Stomach (tissue), 9 donors: ENCODE data around the gene B3GNT7. TPM values are rescaled to one million over a fixed set of nuclear protein-coding genes. Genes with fewer than 3 reads are reported as not detected.

Experiments used
- DNase-seq, 2 donors: peaks; one replicate each; pipeline versions ENCODE4 v3.0.0 to v3.0.0-alpha.2; 2013 to 2019
- H3K27ac ChIP-seq, 5 donors: fragments of 200-600 bp in 4 of 5; sonication (generic) in 4 of 5; one replicate each; pipeline ENCODE4 v1.5.1; 2013 to 2019; ENCODE audit warnings: mild to moderate bottlenecking in 1 of 5, moderate library complexity in 1 of 5
- H3K27me3 ChIP-seq, 3 donors: fragments of 200-600 bp; sonication (generic); one replicate each; pipeline ENCODE4 v1.5.1; 2017 to 2019; ENCODE audit warnings: mixed run types in 1 of 3
- H3K36me3 ChIP-seq, 4 donors: fragments of 200-600 bp; sonication (generic); 1 replicate in 3 of 4; 2 replicates in 1 of 4; pipeline ENCODE4 v1.5.1; 2016 to 2019
- H3K4me1 ChIP-seq, 4 donors: fragments of 200-600 bp; sonication (generic); one replicate each; pipeline ENCODE4 v1.5.1; 2016 to 2019
- H3K4me3 ChIP-seq, 4 donors: fragments of 200-600 bp; sonication (generic) in 3 of 4; one replicate each; pipeline ENCODE4 v1.5.1; 2016 to 2019; ENCODE audit warnings: mild to moderate bottlenecking in 1 of 4
- H3K9me3 ChIP-seq, 4 donors: fragments of 200-600 bp; sonication (generic); one replicate each; pipeline ENCODE4 v1.5.1; 2016 to 2019
- EP300 ChIP-seq: sonication (generic); formaldehyde crosslinking; IDR thresholded peaks from one replicate; pipeline ENCODE4 v1.6.1; 2017; ENCODE audit warnings: antibody characterized with exemption
- POLR2A ChIP-seq, 4 donors: fragments of 450-650 bp; IDR thresholded peaks; one replicate each; pipeline ENCODE4 v1.6.1; 2016; ENCODE audit warnings: antibody characterized with exemption in 4 of 4, control low read depth in 2 of 4, mild to moderate bottlenecking in 1 of 4, moderate library complexity in 1 of 4
- POLR2AphosphoS5 ChIP-seq, 3 donors: sonication (generic); formaldehyde crosslinking; IDR thresholded peaks; one replicate each; pipeline ENCODE4 v1.6.1; 2016; ENCODE audit warnings: antibody characterized with exemption in 3 of 3
- WGBS, 5 donors: extraction: QIAGEN DNeasy Blood & Tissue Kit in 3 of 5; methylation state at CpG; one replicate each; pipeline versions ENCODE4 v1.1.5 to v1.1.7; 2013 to 2018; 5-methylcytosine and 5-hydroxymethylcytosine counted together
- intact Hi-C: fragments of 100-400 bp; cut with DNase I; formaldehyde crosslinking; loops from one replicate; pipeline ENCODE4 v1.15.1; 2023; ENCODE audit warnings: low total_unique reads
- polyA plus RNA-seq, 3 donors: library from polyadenylated mRNA; stranded (reverse); fragments of 200-250 nt; gene quantifications; one replicate each; pipeline ENCODE4 v1.2.3, GENCODE V29; 2013
- total RNA-seq, 5 donors: library from RNA; depleted of rRNA; stranded (reverse); fragments of >200 nt; gene quantifications; one replicate each; pipeline versions ENCODE4 v1.1.0 to v1.2.3, GENCODE V29; 2014 to 2016
- TF ChIP-seq, protein P1 (sequence below), 7 experiments: fragments of 450-650 bp in 4 of 7; fragments of 200-600 bp in 3 of 7; sonication (generic) in 3 of 7; IDR thresholded peaks; one replicate each; pipeline ENCODE4 v1.5.1; 2016 to 2019; ENCODE audit warnings: antibody characterized with exemption in 7 of 7, control low read depth in 2 of 7, mild to moderate bottlenecking in 1 of 7
- donor health status: healthy with polysubstance abuse.
- donor health status: Bipolar disorder and iron deficiency.
- donor health status: healthy.

Gene B3GNT7
- total and polyA plus RNA-seq, 8 donors = 1.9 to 156 (median 16.3) TPM

- WGBS, 5 donors = 69 to 80% (median 75%) methylated on average over 12 of the region's 12 CpGs
- DNase-seq = peak in 1 of 2 donors; percentile 49
- intact Hi-C loops = no loop called here
Observed at GRCh38 chr2:231361701-231362554, 33.6 kb upstream of the B3GNT7 start.

DNA sequence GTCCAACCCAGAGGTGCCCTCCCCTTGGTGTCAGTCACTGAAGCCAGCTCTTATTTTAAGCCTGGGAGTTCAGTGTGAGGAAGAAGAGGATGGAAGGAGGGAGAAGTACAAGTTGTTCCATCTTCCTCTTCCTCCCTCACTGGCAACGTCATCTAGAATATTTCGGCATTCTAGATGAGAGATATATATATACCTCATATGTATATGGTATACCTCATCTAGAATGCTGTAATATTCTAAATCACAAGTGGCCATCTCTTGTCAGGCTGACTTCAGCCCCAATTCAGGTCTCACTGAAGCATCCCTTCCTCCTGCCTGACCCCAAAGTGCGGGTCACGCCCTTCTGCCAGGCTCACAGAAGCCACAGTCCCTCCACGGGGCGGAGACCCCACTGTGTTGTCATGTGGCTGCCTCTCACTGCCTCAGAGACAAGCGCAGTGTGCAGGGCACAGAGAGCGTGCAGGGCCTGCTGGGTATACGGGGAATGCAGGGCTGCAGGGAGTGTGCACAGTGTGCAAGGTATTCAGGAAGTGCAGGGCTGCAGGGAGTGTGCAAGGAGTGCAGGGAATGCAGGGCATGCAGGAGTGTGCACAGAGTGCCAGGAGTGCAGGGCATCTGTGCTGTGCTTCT is 32.8 kb upstream of the B3GNT7 start:
- WGBS, 5 donors = 64 to 87% (median 83%) methylated on average over 8 to 9 of the region's 9 CpGs
- H3K27ac ChIP-seq = peak overlapping the region in 2 of 5 donors; percentile 4 to 56

More at GRCh38 chr2:231361701-231362554, 33.6 kb upstream of the B3GNT7 start:
- no peak for TF ChIP-seq EP300
- TF ChIP-seq POLR2AphosphoS5 (IDR thresholded peaks at IDR 0.05) = no peak
- TF ChIP-seq, protein P1, sequence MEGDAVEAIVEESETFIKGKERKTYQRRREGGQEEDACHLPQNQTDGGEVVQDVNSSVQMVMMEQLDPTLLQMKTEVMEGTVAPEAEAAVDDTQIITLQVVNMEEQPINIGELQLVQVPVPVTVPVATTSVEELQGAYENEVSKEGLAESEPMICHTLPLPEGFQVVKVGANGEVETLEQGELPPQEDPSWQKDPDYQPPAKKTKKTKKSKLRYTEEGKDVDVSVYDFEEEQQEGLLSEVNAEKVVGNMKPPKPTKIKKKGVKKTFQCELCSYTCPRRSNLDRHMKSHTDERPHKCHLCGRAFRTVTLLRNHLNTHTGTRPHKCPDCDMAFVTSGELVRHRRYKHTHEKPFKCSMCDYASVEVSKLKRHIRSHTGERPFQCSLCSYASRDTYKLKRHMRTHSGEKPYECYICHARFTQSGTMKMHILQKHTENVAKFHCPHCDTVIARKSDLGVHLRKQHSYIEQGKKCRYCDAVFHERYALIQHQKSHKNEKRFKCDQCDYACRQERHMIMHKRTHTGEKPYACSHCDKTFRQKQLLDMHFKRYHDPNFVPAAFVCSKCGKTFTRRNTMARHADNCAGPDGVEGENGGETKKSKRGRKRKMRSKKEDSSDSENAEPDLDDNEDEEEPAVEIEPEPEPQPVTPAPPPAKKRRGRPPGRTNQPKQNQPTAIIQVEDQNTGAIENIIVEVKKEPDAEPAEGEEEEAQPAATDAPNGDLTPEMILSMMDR (IDR thresholded peaks at IDR 0.05) = no peak
- TF ChIP-seq POLR2A (IDR thresholded peaks at IDR 0.05) = no peak
- H3K4me1 ChIP-seq = peaks cover 0 to 10% (median 9%) of the 10 kb centered on the region in 4 donors
- peaks cover 0 to 48% (median 23%) of the 10 kb centered on the region in 4 donors for H3K36me3 ChIP-seq
- peak overlapping the region in 3 of 5 donors; percentile 4 to 56 (median 15) for H3K27ac ChIP-seq
- no peaks in the 10 kb centered on the region for H3K27me3 ChIP-seq
- no peak overlapping the region for H3K4me3 ChIP-seq
- H3K9me3 ChIP-seq = no peaks in the 10 kb centered on the region

GRCh38 chr2:231364061-231364460 is 31.4 kb upstream of the B3GNT7 start:
- TF ChIP-seq EP300 (no peak), POLR2AphosphoS5 (IDR thresholded peaks at IDR 0.05) (no peak), POLR2A (IDR thresholded peaks at IDR 0.05) (no peak)
- TF ChIP-seq, protein P1 (IDR thresholded peaks at IDR 0.05) = no peak
- no peaks in the 10 kb centered on the region for H3K9me3 ChIP-seq
- H3K4me1 ChIP-seq = peaks cover 0 to 10% (median 9%) of the 10 kb centered on the region in 4 donors
- H3K4me3 ChIP-seq = no peak overlapping the region
- DNase-seq = no peak
- no peak overlapping the region for H3K27ac ChIP-seq
- intact Hi-C loops = no loop called here
- WGBS, 5 donors = 90 to 95% (median 91%) methylated on average over 5 of the region's 5 CpGs
- no peaks in the 10 kb centered on the region for H3K27me3 ChIP-seq
- peaks cover 0 to 42% (median 20%) of the 10 kb centered on the region in 4 donors for H3K36me3 ChIP-seq

More for the DNA sequence above, 32.8 kb upstream of the B3GNT7 start:
- TF ChIP-seq, protein P1 (IDR thresholded peaks at IDR 0.05) = no peak
- no peak for TF ChIP-seq POLR2A (IDR thresholded peaks at IDR 0.05)
- TF ChIP-seq POLR2AphosphoS5 (IDR thresholded peaks at IDR 0.05) = no peak
- TF ChIP-seq EP300 = no peak
- intact Hi-C loops = no loop called here
- no peak for DNase-seq
- H3K36me3 ChIP-seq = peaks cover 0 to 42% (median 20%) of the 10 kb centered on the region in 4 donors
- H3K9me3 ChIP-seq = no peaks in the 10 kb centered on the region
- H3K4me3 ChIP-seq = no peak overlapping the region
- peaks cover 0 to 10% (median 9%) of the 10 kb centered on the region in 4 donors for H3K4me1 ChIP-seq
- no peaks in the 10 kb centered on the region for H3K27me3 ChIP-seq

DNA sequence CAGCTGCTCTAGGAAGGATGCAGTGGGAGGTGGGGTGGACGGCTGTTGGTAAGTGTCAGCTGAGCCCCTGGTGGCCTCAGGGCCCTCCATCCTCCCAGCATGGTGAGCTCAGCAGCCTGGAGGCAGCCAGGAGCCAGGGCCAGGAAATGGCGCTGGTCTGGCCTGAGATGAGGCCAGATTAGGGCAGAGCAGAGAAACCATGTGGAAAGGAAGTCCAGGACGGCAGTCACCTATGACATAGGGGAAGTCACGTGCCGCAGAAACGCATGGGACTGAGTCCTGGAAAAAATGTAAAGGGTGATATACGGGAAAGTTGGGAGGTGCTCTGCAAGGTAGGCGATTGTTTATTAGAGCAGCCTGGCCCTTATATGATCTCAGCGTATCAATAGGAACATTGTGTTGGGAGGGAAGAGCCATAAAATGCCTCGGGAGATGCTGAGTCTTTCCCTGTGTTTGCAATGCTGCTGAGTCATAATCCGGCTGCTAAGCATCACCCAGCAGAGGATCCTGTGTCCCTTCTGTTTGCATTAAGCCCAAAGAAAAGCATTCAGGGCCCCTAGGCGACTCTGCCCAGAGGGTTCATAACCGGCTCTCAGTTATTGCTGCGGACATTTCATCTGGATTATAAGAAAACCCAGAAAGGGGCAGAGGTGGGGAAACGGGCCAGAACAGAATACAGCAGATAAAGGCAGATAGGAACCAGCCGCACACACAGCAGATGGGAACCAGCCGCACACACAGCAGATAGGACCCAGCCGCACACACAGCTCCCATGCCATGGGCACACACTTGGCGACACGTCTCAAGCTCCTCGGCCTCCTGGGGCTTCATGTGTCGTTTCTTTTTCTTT is 30.3 kb upstream of the B3GNT7 start:
- WGBS, 5 donors = 56 to 75% (median 72%) methylated on average over 22 of the region's 22 CpGs
- peaks cover 4 to 11% (median 9%) of the 10 kb centered on the region in 4 donors for H3K4me1 ChIP-seq
- H3K36me3 ChIP-seq = peaks cover 0 to 48% (median 22%) of the 10 kb centered on the region in 4 donors
- no peaks in the 10 kb centered on the region for H3K27me3 ChIP-seq
- intact Hi-C loops = no loop called here
- no peak overlapping the region for H3K4me3 ChIP-seq
- DNase-seq = peak in 1 of 2 donors; percentile 68
- no peak for TF ChIP-seq POLR2AphosphoS5 (IDR thresholded peaks at IDR 0.05)
- TF ChIP-seq, protein P1 (IDR thresholded peaks at IDR 0.05) = no peak
- TF ChIP-seq POLR2A (IDR thresholded peaks at IDR 0.05) = no peak
- TF ChIP-seq EP300 = no peak
- H3K9me3 ChIP-seq = no peaks in the 10 kb centered on the region
- H3K27ac ChIP-seq = no peak overlapping the region
